ENCODE data around the gene LPAR1.
"Not testable (repeated sequence)": the region's sequence is repeated elsewhere in the genome, so short reads cannot be mapped to it uniquely, and the experiment has no call there.

Gene LPAR1

GRCh38 chr9:110877374-110877773 lies 160.9 kb downstream of the LPAR1 start:
- no peak for DNase-seq (ENCODE audit: low read depth in 1 of 2, low spot score in 1 of 2)

- no peak for DNase-seq (ENCODE audit: low read depth in 1 of 2, low spot score in 1 of 2)
These were observed 161.3 kb downstream of the LPAR1 start for GRCh38 chr9:110876929-110877328.

- no peak for DNase-seq (ENCODE audit: low read depth in 1 of 2, low spot score in 1 of 2)
These were observed 163.2 kb downstream of the LPAR1 start for GRCh38 chr9:110874963-110875674.

GRCh38 chr9:110872920-110873319 lies 165.3 kb downstream of the LPAR1 start:
- DNase-seq (ENCODE audit: low read depth in 1 of 2, low spot score in 1 of 2) = no peak

GRCh38 chr9:110871736-110872135 lies 166.5 kb downstream of the LPAR1 start:
- no peak for DNase-seq (ENCODE audit: low read depth in 1 of 2, low spot score in 1 of 2)

GRCh38 chr9:110869931-110870330 lies 168.3 kb downstream of the LPAR1 start:
- no peak for DNase-seq (ENCODE audit: low read depth in 1 of 2, low spot score in 1 of 2)

GRCh38 chr9:110864011-110864410 lies 174.3 kb downstream of the LPAR1 start:
- no peak for DNase-seq (ENCODE audit: low read depth in 1 of 2, low spot score in 1 of 2)

- DNase-seq (ENCODE audit: low read depth in 1 of 2, low spot score in 1 of 2) = not testable (repeated sequence)
These were observed 176.7 kb downstream of the LPAR1 start for GRCh38 chr9:110861370-110862110.

GRCh38 chr9:110856772-110857171 lies 181.5 kb downstream of the LPAR1 start:
- DNase-seq (ENCODE audit: low read depth in 1 of 2, low spot score in 1 of 2) = no peak

GRCh38 chr9:110850401-110851135 lies 187.7 kb downstream of the LPAR1 start:
- DNase-seq (ENCODE audit: low read depth in 1 of 2, low spot score in 1 of 2) = no peak

- no peak for DNase-seq (ENCODE audit: low read depth in 1 of 2, low spot score in 1 of 2)
These were observed 190.6 kb downstream of the LPAR1 start for GRCh38 chr9:110847671-110848070.

GRCh38 chr9:110846215-110846614 lies 192.1 kb downstream of the LPAR1 start:
- DNase-seq (ENCODE audit: low read depth in 1 of 2, low spot score in 1 of 2) = no peak

- DNase-seq (ENCODE audit: low read depth in 1 of 2, low spot score in 1 of 2) = no peak
These were observed 194.1 kb downstream of the LPAR1 start for GRCh38 chr9:110844121-110844520.

- no peak for DNase-seq (ENCODE audit: low read depth in 1 of 2, low spot score in 1 of 2)
These were observed 195.3 kb downstream of the LPAR1 start for GRCh38 chr9:110842986-110843385.

- DNase-seq (ENCODE audit: low read depth in 1 of 2, low spot score in 1 of 2) = no peak
These were observed 196.1 kb downstream of the LPAR1 start for GRCh38 chr9:110842169-110842568.

- DNase-seq (ENCODE audit: low read depth in 1 of 2, low spot score in 1 of 2) = no peak
These were observed 200.8 kb downstream of the LPAR1 start for GRCh38 chr9:110837401-110838005.

GRCh38 chr9:110835859-110836271 lies 202.4 kb downstream of the LPAR1 start:
- DNase-seq (ENCODE audit: low read depth in 1 of 2, low spot score in 1 of 2) = no peak

- no peak for DNase-seq (ENCODE audit: low read depth in 1 of 2, low spot score in 1 of 2)
These were observed 202.9 kb downstream of the LPAR1 start for GRCh38 chr9:110835404-110835803.

- no peak for DNase-seq (ENCODE audit: low read depth in 1 of 2, low spot score in 1 of 2)
These were observed 205.3 kb downstream of the LPAR1 start for GRCh38 chr9:110832926-110833325.

GRCh38 chr9:110830495-110830894 lies 207.8 kb downstream of the LPAR1 start:
- DNase-seq (ENCODE audit: low read depth in 1 of 2, low spot score in 1 of 2) = no peak

GRCh38 chr9:110828264-110828663 lies 210.0 kb downstream of the LPAR1 start:
- no peak for DNase-seq (ENCODE audit: low read depth in 1 of 2, low spot score in 1 of 2)
